Mesenchymal stem cell (in vitro differentiated cells and primary cell): ENCODE data around the gene ARFRP1.
"Not testable (repeated sequence)": the region's sequence is repeated elsewhere in the genome, so short reads cannot be mapped to it uniquely, and the experiment has no call there.

Experiments
- DNase-seq: peaks from one replicate; pipeline ENCODE4 v3.0.0-alpha.2; 2013
- H2AFZ ChIP-seq: one replicate; pipeline ENCODE4 v1.6.1; 2013; ENCODE audit warnings: low read depth, mild to moderate bottlenecking, control low read depth, inconsistent platforms, low read length, moderate library complexity
- H2AK5ac ChIP-seq: 2 replicates; pipeline ENCODE4 v1.6.1; 2013; ENCODE audit warnings: low read length, moderate library complexity, mild to moderate bottlenecking, inconsistent platforms; ENCODE audit not compliant: severe bottlenecking
- H2BK120ac ChIP-seq: one replicate; pipeline ENCODE4 v1.6.1; 2013; ENCODE audit warnings: low read depth, mild to moderate bottlenecking, inconsistent platforms, low read length, moderate library complexity
- H2BK12ac ChIP-seq, 2 experiments: one replicate each; pipeline ENCODE4 v1.6.1; 2013; ENCODE audit warnings: inconsistent platforms in 2 of 2, low read length in 2 of 2, mild to moderate bottlenecking in 2 of 2, moderate library complexity in 2 of 2, control low read depth in 1 of 2
- H2BK15ac ChIP-seq: one replicate; pipeline ENCODE4 v1.6.1; 2013; ENCODE audit warnings: mild to moderate bottlenecking, low read depth, inconsistent platforms; ENCODE audit not compliant: poor library complexity, severe bottlenecking
- H2BK5ac ChIP-seq: 2 replicates; pipeline ENCODE4 v1.6.1; 2013; ENCODE audit warnings: low read depth, mild to moderate bottlenecking, low read length, control low read depth, inconsistent platforms; ENCODE audit not compliant: poor library complexity, severe bottlenecking
- H3K14ac ChIP-seq, 2 experiments: one replicate each; pipeline ENCODE4 v1.6.1; 2013; ENCODE audit warnings: inconsistent platforms in 2 of 2, low read length in 2 of 2, control low read depth in 1 of 2, mild to moderate bottlenecking in 1 of 2, moderate library complexity in 1 of 2
- H3K18ac ChIP-seq, 2 experiments: one replicate each; pipeline ENCODE4 v1.6.1; 2013; ENCODE audit warnings: inconsistent platforms in 2 of 2, low read length in 2 of 2, control low read depth in 1 of 2, low read depth in 1 of 2, mild to moderate bottlenecking in 1 of 2
- H3K23ac ChIP-seq, 2 experiments: one replicate each; pipeline ENCODE4 v1.6.1; 2013; ENCODE audit warnings: inconsistent platforms in 2 of 2, low read length in 2 of 2, mild to moderate bottlenecking in 2 of 2, moderate library complexity in 2 of 2, control low read depth in 1 of 2
- H3K27ac ChIP-seq: 2 replicates; pipeline ENCODE4 v1.5.1; 2013; ENCODE audit warnings: mild to moderate bottlenecking, moderate library complexity, low read length, control low read depth, inconsistent platforms; ENCODE audit not compliant: poor library complexity, severe bottlenecking
- H3K27me3 ChIP-seq, 2 experiments: 2 replicates each; pipeline versions ENCODE4 v1.6.1 to v1.7.0; 2013; ENCODE audit warnings: low read length in 2 of 2, mild to moderate bottlenecking in 2 of 2, moderate library complexity in 2 of 2, control low read depth in 1 of 2, inconsistent platforms in 1 of 2; ENCODE audit not compliant: control insufficient read depth in 1 of 2, insufficient read depth in 1 of 2
- H3K36me3 ChIP-seq, 2 experiments: 2 replicates each; pipeline versions ENCODE4 v1.6.1 to v1.7.0; 2013; ENCODE audit warnings: low read length in 2 of 2, control low read depth in 1 of 2, inconsistent platforms in 1 of 2, low read depth in 1 of 2, mild to moderate bottlenecking in 1 of 2; ENCODE audit not compliant: insufficient read depth in 2 of 2, control insufficient read depth in 1 of 2
- H3K4ac ChIP-seq, 2 experiments: one replicate each; pipeline ENCODE4 v1.6.1; 2013; ENCODE audit warnings: inconsistent platforms in 2 of 2, low read length in 2 of 2, mild to moderate bottlenecking in 2 of 2, moderate library complexity in 2 of 2, control low read depth in 1 of 2, low read depth in 1 of 2
- H3K4me1 ChIP-seq: 2 replicates; pipeline ENCODE4 v1.6.1; 2013; ENCODE audit warnings: low read depth, low read length, control low read depth; ENCODE audit not compliant: control insufficient read depth, insufficient read depth
- H3K4me2 ChIP-seq: 2 replicates; pipeline ENCODE4 v1.6.1; 2013; ENCODE audit warnings: low read length, mild to moderate bottlenecking, inconsistent platforms; ENCODE audit not compliant: poor library complexity, severe bottlenecking
- H3K4me3 ChIP-seq, 2 experiments: 2 replicates each; pipeline versions ENCODE4 v1.5.1 to v1.7.0; 2013; ENCODE audit warnings: low read length in 2 of 2, mild to moderate bottlenecking in 2 of 2, control low read depth in 1 of 2, low read depth in 1 of 2; ENCODE audit not compliant: insufficient read depth in 1 of 2
- H3K79me1 ChIP-seq: replicated peaks from 2 replicates; pipeline ENCODE4 v1.6.1; 2013; ENCODE audit warnings: mild to moderate bottlenecking, control low read depth, low read length, inconsistent platforms; ENCODE audit not compliant: poor library complexity, severe bottlenecking
- H3K9ac ChIP-seq: 2 replicates; pipeline ENCODE4 v1.7.0; 2013; ENCODE audit warnings: mild to moderate bottlenecking, low read length, moderate library complexity
- H3K9me3 ChIP-seq: 2 replicates; pipeline ENCODE4 v1.7.0; 2013; ENCODE audit warnings: mild to moderate bottlenecking, low read length; ENCODE audit not compliant: control insufficient read depth
- H4K8ac ChIP-seq: one replicate; pipeline ENCODE4 v1.6.1; 2013; ENCODE audit warnings: inconsistent platforms, mild to moderate bottlenecking, low read length, moderate library complexity
- H4K91ac ChIP-seq: one replicate; pipeline ENCODE4 v1.6.1; 2013; ENCODE audit warnings: mild to moderate bottlenecking, low read length, inconsistent platforms
- WGBS: methylation state at CpG from one replicate; pipeline ENCODE4 v1.1.7; 2013; ENCODE audit warnings: mixed read lengths; 5-methylcytosine and 5-hydroxymethylcytosine counted together

ARFRP1 gene

GRCh38 chr20:63653041-63653973 is 54.5 kb downstream of the ARFRP1 start, which contains the start of gene STMN3:
Gene STMN3 (minus strand): TSS chr20:63653424. CDS start chr20:63653345, 79 bp downstream.
- H3K4me3 ChIP-seq = peak within 1 kb of the TSS; percentile 69
- H3K4me2 ChIP-seq = peak within 1 kb of the TSS; percentile 84
- peak within 1 kb of the TSS; percentile 31 for H2BK15ac ChIP-seq
- peak within 1 kb of the TSS in 1 of 2 experiments; percentile 88 for H2BK12ac ChIP-seq
- no peak within 1 kb of the TSS for H2AFZ ChIP-seq
- H3K27ac ChIP-seq = peak within 1 kb of the TSS; percentile 38
- H3K18ac ChIP-seq = peak within 1 kb of the TSS; percentile 91 to 95
- DNase-seq = peak; percentile 92
- H3K36me3 ChIP-seq = no peaks in the 10 kb centered on the region
- peak within 1 kb of the TSS in 1 of 2 experiments; percentile 72 for H3K4ac ChIP-seq
- peaks cover 34% of the 10 kb centered on the region for H3K4me1 ChIP-seq
- peak within 1 kb of the TSS in 1 of 2 experiments; percentile 84 for H3K23ac ChIP-seq
- H3K27me3 ChIP-seq = peaks cover 0 to 19% of the 10 kb centered on the region in 2 experiments
- 1% methylated on average over 34 of the region's 73 CpGs for WGBS
- H2AK5ac ChIP-seq = no peak within 1 kb of the TSS
- H2BK5ac ChIP-seq = no peak within 1 kb of the TSS
- H3K14ac ChIP-seq = peak within 1 kb of the TSS in 1 of 2 experiments; percentile 66
- peak within 1 kb of the TSS; percentile 80 for H4K8ac ChIP-seq
- H4K91ac ChIP-seq = peak within 1 kb of the TSS; percentile 95
- H3K9ac ChIP-seq = no peak within 1 kb of the TSS
- no peaks in the 10 kb centered on the region for H3K79me1 ChIP-seq
- peak within 1 kb of the TSS; percentile 3 for H2BK120ac ChIP-seq
- no peaks in the 10 kb centered on the region for H3K9me3 ChIP-seq

GRCh38 chr20:63652192-63652980 is 55.4 kb downstream of the ARFRP1 start:
- no peak overlapping the region for H3K9ac ChIP-seq
- no peak overlapping the region for H3K23ac ChIP-seq
- H3K27me3 ChIP-seq = peaks cover 0 to 19% of the 10 kb centered on the region in 2 experiments
- peaks cover 3% of the 10 kb centered on the region for H3K79me1 ChIP-seq
- no peak overlapping the region for H2AK5ac ChIP-seq
- H3K36me3 ChIP-seq = peaks cover 0 to 4% of the 10 kb centered on the region in 2 experiments
- H3K4me1 ChIP-seq = peaks cover 28% of the 10 kb centered on the region
- peak overlapping the region in 1 of 2 experiments; percentile 64 for H2BK12ac ChIP-seq
- H2BK15ac ChIP-seq = peak overlapping the region; percentile 31
- no peak overlapping the region for H4K91ac ChIP-seq
- no peaks in the 10 kb centered on the region for H3K9me3 ChIP-seq
- 3% methylated on average over 56 of the region's 91 CpGs for WGBS
- H4K8ac ChIP-seq = no peak overlapping the region
- H3K4ac ChIP-seq = peak overlapping the region in 1 of 2 experiments; percentile 37
- DNase-seq = no peak
- H3K4me2 ChIP-seq = peak overlapping the region; percentile 52
- no peak overlapping the region for H2AFZ ChIP-seq
- no peak overlapping the region for H2BK5ac ChIP-seq
- no peak overlapping the region for H3K14ac ChIP-seq
- peak overlapping the region; percentile 3 for H2BK120ac ChIP-seq
- H3K18ac ChIP-seq = peak overlapping the region; percentile 37 to 72
- H3K27ac ChIP-seq = no peak overlapping the region
- peak overlapping the region; percentile 69 for H3K4me3 ChIP-seq

GRCh38 chr20:63651942-63652191 is 55.9 kb downstream of the ARFRP1 start:
- H3K9me3 ChIP-seq = no peaks in the 10 kb centered on the region
- no peak overlapping the region for H3K14ac ChIP-seq
- no peak overlapping the region for H3K18ac ChIP-seq
- H3K4me1 ChIP-seq = peaks cover 25% of the 10 kb centered on the region
- 10% methylated on average over 8 of the region's 11 CpGs for WGBS
- H3K27me3 ChIP-seq = peaks cover 0 to 19% of the 10 kb centered on the region in 2 experiments
- no peak overlapping the region for H2BK5ac ChIP-seq
- no peak overlapping the region for H2BK15ac ChIP-seq
- no peak overlapping the region for H3K4ac ChIP-seq
- H4K8ac ChIP-seq = no peak overlapping the region
- no peak overlapping the region for H2BK12ac ChIP-seq
- no peak overlapping the region for H3K23ac ChIP-seq
- H3K9ac ChIP-seq = no peak overlapping the region
- H3K36me3 ChIP-seq = peaks cover 0 to 4% of the 10 kb centered on the region in 2 experiments
- no peak overlapping the region for H2BK120ac ChIP-seq
- no peak overlapping the region for H3K27ac ChIP-seq
- peak overlapping the region; percentile 69 for H3K4me3 ChIP-seq
- H2AK5ac ChIP-seq = no peak overlapping the region
- no peak overlapping the region for H2AFZ ChIP-seq
- H3K4me2 ChIP-seq = peak overlapping the region; percentile 52
- no peak overlapping the region for H4K91ac ChIP-seq
- H3K79me1 ChIP-seq = peaks cover 3% of the 10 kb centered on the region
- no peak for DNase-seq

GRCh38 chr20:63650486-63650885 is 57.3 kb downstream of the ARFRP1 start:
- not testable (repeated sequence) for H3K23ac ChIP-seq, DNase-seq, H3K4me2 ChIP-seq, H4K8ac ChIP-seq, H3K79me1 ChIP-seq, H3K9ac ChIP-seq, H3K18ac ChIP-seq, H3K27ac ChIP-seq, H2BK12ac ChIP-seq, H3K4me3 ChIP-seq, H4K91ac ChIP-seq, H3K36me3 ChIP-seq, H3K14ac ChIP-seq, H2BK5ac ChIP-seq, H2AK5ac ChIP-seq, H3K9me3 ChIP-seq, H2BK120ac ChIP-seq, H2AFZ ChIP-seq, H3K4ac ChIP-seq, H2BK15ac ChIP-seq
- Histone ChIP-seq H3K4me1 (peaks cover 25% of the 10 kb centered on the region), H3K27me3 (peaks cover 0 to 19% of the 10 kb centered on the region in 2 experiments)
- 91% methylated on average over 9 of the region's 25 CpGs for WGBS
